HCT116 (cell line): ENCODE results near the gene C4orf36. TPM values are rescaled to one million over a fixed set of nuclear protein-coding genes. Genes with fewer than 3 reads are reported as not detected.

Source experiments
- ATAC-seq: fragments of 200-7000 bp; cut with Tn5 transposase; 2 replicates; pipeline ENCODE4 v1.9.1; 2020; ENCODE audit warnings: mild to moderate bottlenecking, moderate library complexity
- BruUV-seq: library from RNA; stranded (reverse); fragments of 400-500 nt; replicated peaks from 2 replicates; lab custom pipeline; 2021; lab: Mats Ljungman, UMichigan
- CTCF ChIA-PET: fragments of 300-600 bp; sonication (Branson Sonifier 250); formaldehyde crosslinking; loops from one replicate; lab custom pipeline; 2021; ENCODE audit warnings: antibody characterized with exemption; lab: Charles Lee
- POLR2A ChIA-PET: fragments of 300-600, 350-600 bp; sonication (Branson Sonifier 250); formaldehyde crosslinking; loops from one replicate; lab custom pipeline; 2021; ENCODE audit warnings: antibody characterized with exemption; lab: Charles Lee
- RAD21 ChIA-PET, 2 experiments: fragments of 300-600 bp; sonication (Branson Sonifier 250); formaldehyde crosslinking; loops; one replicate each; lab custom pipeline; 2023; ENCODE audit warnings: low total read pairs in 2 of 2; ENCODE audit not compliant: uncharacterized antibody in 2 of 2, unreplicated experiment in 2 of 2, low non-redundant PET in 1 of 2; lab: Charles Lee
- DNase-seq: peaks from one replicate; pipeline ENCODE4 v3.0.0-alpha.2; 2010; ENCODE audit warnings: low read depth, low spot score
- H2AFZ ChIP-seq: fragments of 200-600 bp; shearing (Covaris generic), sonication (generic); 2 replicates; pipeline ENCODE4 v1.6.1; 2017; ENCODE audit warnings: low read depth, mixed run types, mixed read lengths, antibody characterized with exemption, low read length; ENCODE audit not compliant: poor library complexity, severe bottlenecking
- H3K27ac ChIP-seq: 2 replicates; pipeline ENCODE4 v1.5.1; 2012; ENCODE audit warnings: low read depth, low read length
- H3K27me3 ChIP-seq: fragments of 200-600 bp; sonication (generic); 2 replicates; pipeline ENCODE4 v1.6.1; 2016; ENCODE audit warnings: mixed run types, low read length, mixed read lengths; ENCODE audit not compliant: insufficient read depth
- H3K36me3 ChIP-seq, 2 experiments: fragments of 200-500 bp in 1 of 2; fragments of 200-600 bp in 1 of 2; sonication (Bioruptor generic) in 1 of 2; sonication (generic) in 1 of 2; 2 replicates each; pipeline versions ENCODE4 v1.5.1 to v1.6.1; 2014 to 2016; ENCODE audit warnings: low read length in 2 of 2, inconsistent platforms in 1 of 2, mixed read lengths in 1 of 2, mixed run types in 1 of 2; ENCODE audit not compliant: insufficient read depth in 2 of 2, control insufficient read depth in 1 of 2
- H3K4me1 ChIP-seq, 2 experiments: fragments of 200-600 bp in 1 of 2; sonication (generic) in 1 of 2; 2 replicates each; pipeline versions ENCODE4 v1.5.1 to v1.6.1; 2012 to 2017; ENCODE audit warnings: low read length in 2 of 2, inconsistent platforms in 1 of 2, mild to moderate bottlenecking in 1 of 2, mixed read lengths in 1 of 2, mixed run types in 1 of 2, moderate library complexity in 1 of 2; ENCODE audit not compliant: insufficient read depth in 2 of 2, control insufficient read depth in 1 of 2
- H3K4me2 ChIP-seq: fragments of 200-600 bp; sonication (generic); 2 replicates; pipeline ENCODE4 v1.6.1; 2017; ENCODE audit warnings: mixed run types, low read length, mixed read lengths
- H3K4me3 ChIP-seq, 2 experiments: fragments of 200-600 bp in 1 of 2; sonication (generic) in 1 of 2; replicated peaks in 1 of 2; 2 replicates each; pipeline ENCODE4 v1.5.1; 2011 to 2016; ENCODE audit warnings: low read length in 2 of 2, control low read depth in 1 of 2, low read depth in 1 of 2, mild to moderate bottlenecking in 1 of 2, mixed read lengths in 1 of 2, mixed run types in 1 of 2
- H3K79me2 ChIP-seq: fragments of 200-600 bp; sonication (generic); 2 replicates; pipeline ENCODE4 v1.6.1; 2017; ENCODE audit warnings: mild to moderate bottlenecking, mixed run types, low read length, moderate library complexity, mixed read lengths; ENCODE audit not compliant: insufficient read depth
- H3K9ac ChIP-seq: fragments of 200-600 bp; sonication (generic); 2 replicates; pipeline ENCODE4 v1.6.1; 2016; ENCODE audit warnings: low read length, mixed read lengths
- H3K9me2 ChIP-seq: fragments of 200-600 bp; sonication (generic), shearing (Covaris generic); 2 replicates; pipeline ENCODE4 v1.6.1; 2017; ENCODE audit warnings: mixed run types, mild to moderate bottlenecking, moderate library complexity; ENCODE audit not compliant: insufficient read depth
- H3K9me3 ChIP-seq, 2 experiments: fragments of 200-500 bp in 1 of 2; fragments of 200-600 bp in 1 of 2; sonication (Bioruptor generic) in 1 of 2; sonication (generic) in 1 of 2; 2 replicates each; pipeline ENCODE4 v1.6.1; 2014 to 2017; ENCODE audit warnings: low read length in 2 of 2, mixed read lengths in 2 of 2, inconsistent platforms in 1 of 2, low read depth in 1 of 2, mild to moderate bottlenecking in 1 of 2, mixed run types in 1 of 2, moderate library complexity in 1 of 2; ENCODE audit not compliant: control insufficient read depth in 1 of 2, insufficient read depth in 1 of 2
- H4K20me1 ChIP-seq: fragments of 200-600 bp; sonication (generic), shearing (Covaris generic); 2 replicates; pipeline ENCODE4 v1.6.1; 2017; ENCODE audit warnings: mixed run types, mild to moderate bottlenecking, moderate library complexity; ENCODE audit not compliant: insufficient read depth
- CEBPB ChIP-seq: IDR thresholded peaks from 2 replicates; pipeline ENCODE4 v1.6.1; 2012; ENCODE audit warnings: low read depth
- CTCF ChIP-seq, 3 experiments: fragments of 200-600 bp in 1 of 3; sonication (generic) in 1 of 3; IDR thresholded peaks in 2 of 3; conservative IDR thresholded peaks in 1 of 3; 2 replicates each; pipeline ENCODE4 v1.5.1; 2012 to 2017; ENCODE audit warnings: low read depth in 2 of 3, low read length in 2 of 3, antibody characterized with exemption in 1 of 3, borderline replicate concordance in 1 of 3, control low read depth in 1 of 3, mild to moderate bottlenecking in 1 of 3, mixed read lengths in 1 of 3, mixed run types in 1 of 3, moderate library complexity in 1 of 3; ENCODE audit not compliant: insufficient read depth in 1 of 3
- EGR1 ChIP-seq: IDR thresholded peaks from 2 replicates; pipeline ENCODE4 v1.6.1; 2012; ENCODE audit warnings: low read depth
- SRF ChIP-seq: IDR thresholded peaks from 2 replicates; pipeline ENCODE4 v1.6.1; 2012; ENCODE audit warnings: low read depth
- TCF7L2 ChIP-seq: IDR thresholded peaks from 2 replicates; pipeline ENCODE4 v1.7.0; 2011; ENCODE audit warnings: borderline replicate concordance, inconsistent platforms; ENCODE audit not compliant: insufficient read depth, insufficient read length; ENCODE audit errors: extremely low read depth
- YY1 ChIP-seq: IDR thresholded peaks from 2 replicates; pipeline ENCODE4 v1.6.1; 2011; ENCODE audit warnings: low read length, low read depth, moderate library complexity, mild to moderate bottlenecking; ENCODE audit not compliant: insufficient replicate concordance; ENCODE audit errors: extremely low read depth
- ZNF274 ChIP-seq: fragments of 200-500 bp; sonication (Bioruptor generic); IDR thresholded peaks from 2 replicates; pipeline ENCODE4 v1.6.1; 2014; ENCODE audit warnings: mild to moderate bottlenecking, low read depth, low read length, inconsistent platforms
- intact Hi-C: fragments of 100-400 bp; cut with micrococcal nuclease; formaldehyde crosslinking; loops from 2 replicates; pipeline ENCODE4 v1.10.0; 2022
- total RNA-seq: library from RNA; stranded (reverse); gene quantifications from one replicate; pipeline ENCODE4 v1.2.1, GENCODE V29; 2021; ENCODE audit not compliant: unreplicated experiment

C4orf36 gene
- total RNA-seq, 1 experiment from 2014 or later = 1.8 TPM

- peak; percentile 64 to 90 (median 87) for TF ChIP-seq CTCF (IDR thresholded peaks at IDR 0.05 in 2 of 3, conservative IDR thresholded peaks at IDR 0.05 in 1 of 3; ENCODE audit: borderline replicate concordance in 1 of 3, insufficient read depth in 1 of 3, low read depth in 2 of 3, low read length in 2 of 3)
Measured at GRCh38 chr4:86895692-86896488, 3.7 kb upstream of the C4orf36 start (continued).

- no peak overlapping the region; the same call in 1 of the 2 replicates for H3K4me2 ChIP-seq
- H3K27ac ChIP-seq = no peak overlapping the region
- no peak for TF ChIP-seq EGR1
- no peak for TF ChIP-seq SRF
- no peak for TF ChIP-seq TCF7L2
- no peak for TF ChIP-seq ZNF274
- TF ChIP-seq YY1 = no peak
- TF ChIP-seq CEBPB = no peak
- no peak overlapping the region for H3K9ac ChIP-seq
- H3K9me3 ChIP-seq = no peaks in the 10 kb centered on the region
- BruUV-seq = no TSS peak
- no peak overlapping the region for H3K4me3 ChIP-seq
- no peaks in the 10 kb centered on the region for H3K79me2 ChIP-seq
- peaks cover 10 to 31% of the 10 kb centered on the region in 2 experiments for H3K4me1 ChIP-seq
- H3K27me3 ChIP-seq = no peaks in the 10 kb centered on the region
- intact Hi-C loops = loop anchor here (2.0 to 10.0 kb wide), 5 partner anchors 242 to 1320 kb away; partner anchors contain the start of gene PTPN13
- H3K36me3 ChIP-seq = no peaks in the 10 kb centered on the region
- ATAC-seq (no peak), DNase-seq (no peak)
- H3K9me2 ChIP-seq = no peaks in the 10 kb centered on the region
- peak overlapping the region; percentile 90 for H2AFZ ChIP-seq
- ChIA-PET POLR2A (no interaction called here), RAD21 (interaction anchor here (0.6 to 1.2 kb wide), 3 partner anchors 372 to 400 kb away, joined by 3 to 8 read pairs (median 5); no protein-coding TSS in a partner anchor), CTCF (interaction anchor here (0.9 to 3.4 kb wide), 5 partner anchors 372 to 1098 kb away, joined by 5 to 28 read pairs (median 7); no protein-coding TSS in a partner anchor)
- no peaks in the 10 kb centered on the region for H4K20me1 ChIP-seq
Measured at GRCh38 chr4:86894455-86894854, 2.2 kb upstream of the C4orf36 start.
